ENCODE data around the gene SPATA20. TPM values are rescaled to one million over a fixed set of nuclear protein-coding genes. Genes with fewer than 3 reads are reported as not detected.

SPATA20 gene
- total RNA-seq, 8 experiments from 2014 or later, result 5.4 to 64.4 (median 25.4) TPM

- 60 to 90% (median 84%) methylated on average over 1 to 9 of the region's 16 CpGs; no CpG with 5 or more reads in 3 of the 10 experiments for WGBS, 10 experiments
- ATAC-seq (replicated peaks in 6 of 8), result no peak
- peaks cover 23% of the 10 kb centered on the region in 2 donors for H3K4me1 ChIP-seq (replicated peaks in 1 of 2)
- H3K27ac ChIP-seq, result no peak overlapping the region
- H3K4me3 ChIP-seq, result no peak overlapping the region
- in situ Hi-C loops (cut with MboI; ENCODE audit: low pct_unique_long_range_greater_than_20kb in 2 of 9, low sequenced_read_pairs in 9 of 9, unreplicated experiment in 9 of 9), result no loop called here
Measured at GRCh38 chr17:50578173-50578572, 31.2 kb downstream of the SPATA20 start.

GRCh38 chr17:50579399-50579798 lies 32.4 kb downstream of the SPATA20 start:
- H3K4me1 ChIP-seq (replicated peaks in 1 of 2), result peaks cover 35 to 36% of the 10 kb centered on the region in 2 donors
- no peak overlapping the region for H3K27ac ChIP-seq
- 20 to 100% (median 61%) methylated on average over 1 to 6 of the region's 7 CpGs; no CpG with 5 or more reads in 2 of the 10 experiments for WGBS, 10 experiments
- no peak overlapping the region for H3K4me3 ChIP-seq
- in situ Hi-C loops (cut with MboI; ENCODE audit: low pct_unique_long_range_greater_than_20kb in 2 of 9, low sequenced_read_pairs in 9 of 9, unreplicated experiment in 9 of 9), result no loop called here
- ATAC-seq (replicated peaks in 6 of 8), result no peak

- Histone ChIP-seq H3K4me1 (replicated peaks in 1 of 2) (peaks cover 45 to 48% of the 10 kb centered on the region in 2 donors), H3K4me3 (no peak overlapping the region), H3K27ac (no peak overlapping the region)
- in situ Hi-C loops (cut with MboI; ENCODE audit: low pct_unique_long_range_greater_than_20kb in 2 of 9, low sequenced_read_pairs in 9 of 9, unreplicated experiment in 9 of 9), result no loop called here
- peak in 1 of 8 experiments; percentile 6 for ATAC-seq (replicated peaks in 6 of 8)
- WGBS, 10 experiments, result 60 to 96% (median 87%) methylated on average over 1 to 3 of the region's 9 CpGs; no CpG with 5 or more reads in 7 of the 10 experiments
Measured at GRCh38 chr17:50580646-50581045, 33.7 kb downstream of the SPATA20 start.

DNA sequence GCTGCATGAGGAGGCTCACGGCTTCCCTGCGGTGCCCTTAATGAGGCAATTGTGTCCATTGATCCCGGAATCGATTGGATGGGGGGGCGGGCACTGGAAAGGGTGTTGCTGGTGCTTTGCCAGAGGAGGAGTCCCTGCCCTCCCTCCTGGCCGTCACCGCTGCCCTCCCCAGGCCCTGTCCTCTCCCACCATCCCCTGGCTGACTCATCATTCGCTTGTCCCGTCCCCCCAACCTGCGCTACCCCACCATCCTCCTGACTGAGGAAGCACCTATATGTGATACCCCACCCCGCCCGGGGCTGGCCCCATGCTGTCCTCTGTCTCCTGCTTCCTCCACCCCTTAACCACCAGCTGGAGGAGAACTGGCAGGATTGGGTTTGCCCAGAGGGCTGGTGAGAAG lies 34.3 kb downstream of the SPATA20 start:
- peaks cover 52 to 55% of the 10 kb centered on the region in 2 donors for H3K4me1 ChIP-seq (replicated peaks in 1 of 2)
- no peak overlapping the region for H3K4me3 ChIP-seq
- no peak for ATAC-seq (replicated peaks in 6 of 8)
- in situ Hi-C loops (cut with MboI; ENCODE audit: low pct_unique_long_range_greater_than_20kb in 2 of 9, low sequenced_read_pairs in 9 of 9, unreplicated experiment in 9 of 9), result no loop called here
- no peak overlapping the region for H3K27ac ChIP-seq
- 90% methylated on average over 2 of the region's 12 CpGs; no CpG with 5 or more reads in 9 of the 10 experiments for WGBS, 10 experiments

DNA sequence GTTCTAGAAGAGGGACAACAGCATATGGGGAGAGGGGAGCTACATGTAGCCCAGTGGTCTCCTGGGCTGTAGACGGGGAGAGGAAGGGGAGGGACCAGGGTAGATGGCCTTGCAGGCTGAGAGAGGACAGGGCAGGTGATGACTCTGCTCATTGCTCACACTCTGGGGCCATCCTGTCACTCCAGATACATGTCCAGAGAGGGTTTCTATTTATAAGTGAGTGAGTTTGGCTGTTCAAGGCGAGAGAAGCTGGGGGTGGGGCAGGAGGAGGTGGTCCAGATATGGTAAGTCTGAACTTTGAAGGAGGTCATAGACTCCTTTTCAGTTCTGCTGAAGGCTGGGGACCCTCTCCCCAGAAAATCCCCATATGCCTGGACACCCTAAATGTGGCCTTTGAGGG lies 35.8 kb downstream of the SPATA20 start:
- peak in 3 of 8 experiments; percentile 21 to 37 (median 31) for ATAC-seq (replicated peaks in 6 of 8)
- Histone ChIP-seq H3K27ac (no peak overlapping the region), H3K4me1 (replicated peaks in 1 of 2) (peaks cover 59 to 60% of the 10 kb centered on the region in 2 donors), H3K4me3 (no peak overlapping the region)
- 60 to 83% methylated on average over 1 to 2 of the region's 2 CpGs; no CpG with 5 or more reads in 8 of the 10 experiments for WGBS, 10 experiments
- in situ Hi-C loops (cut with MboI; ENCODE audit: low pct_unique_long_range_greater_than_20kb in 2 of 9, low sequenced_read_pairs in 9 of 9, unreplicated experiment in 9 of 9), result no loop called here

- ATAC-seq (replicated peaks in 6 of 8), result peak in 6 of 8 experiments; percentile 46 to 90 (median 85)
- in situ Hi-C loops (cut with MboI; ENCODE audit: low pct_unique_long_range_greater_than_20kb in 2 of 9, low sequenced_read_pairs in 9 of 9, unreplicated experiment in 9 of 9), result no loop called here
- Histone ChIP-seq H3K27ac (no peak overlapping the region), H3K4me3 (no peak overlapping the region), H3K4me1 (replicated peaks in 1 of 2) (peaks cover 62 to 64% of the 10 kb centered on the region in 2 donors)
- WGBS, 10 experiments, result 80 to 100% methylated on average over 1 of the region's 7 CpGs; no CpG with 5 or more reads in 8 of the 10 experiments
Measured at GRCh38 chr17:50583641-50584040, 36.7 kb downstream of the SPATA20 start.

DNA sequence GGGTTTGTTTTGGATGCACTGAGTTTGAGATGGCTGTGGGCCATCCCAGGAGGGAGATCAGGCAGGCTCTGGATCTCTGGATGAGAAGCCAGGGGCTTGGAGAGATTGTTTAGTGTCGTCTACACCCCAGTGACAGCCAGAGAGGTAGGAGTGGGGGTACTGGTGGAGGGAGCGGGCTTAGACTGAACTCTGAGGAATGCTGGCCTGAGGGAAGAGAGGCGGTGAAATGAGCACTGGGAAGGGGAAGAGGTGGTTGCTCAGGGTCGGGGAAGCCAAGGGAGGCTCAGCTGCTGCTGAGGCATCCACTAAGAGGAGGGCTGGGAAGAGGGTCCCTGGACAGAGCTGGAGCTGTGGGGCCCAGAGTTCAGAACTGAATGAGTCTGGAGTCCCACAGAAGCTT lies 37.1 kb downstream of the SPATA20 start:
- no peak overlapping the region for H3K4me3 ChIP-seq
- peaks cover 64 to 68% of the 10 kb centered on the region in 2 donors for H3K4me1 ChIP-seq (replicated peaks in 1 of 2)
- no peak for ATAC-seq (replicated peaks in 6 of 8)
- WGBS, 10 experiments, result 20 to 100% (median 78%) methylated on average over 1 to 3 of the region's 4 CpGs; no CpG with 5 or more reads in 4 of the 10 experiments
- in situ Hi-C loops (cut with MboI; ENCODE audit: low pct_unique_long_range_greater_than_20kb in 2 of 9, low sequenced_read_pairs in 9 of 9, unreplicated experiment in 9 of 9), result no loop called here
- no peak overlapping the region for H3K27ac ChIP-seq

DNA sequence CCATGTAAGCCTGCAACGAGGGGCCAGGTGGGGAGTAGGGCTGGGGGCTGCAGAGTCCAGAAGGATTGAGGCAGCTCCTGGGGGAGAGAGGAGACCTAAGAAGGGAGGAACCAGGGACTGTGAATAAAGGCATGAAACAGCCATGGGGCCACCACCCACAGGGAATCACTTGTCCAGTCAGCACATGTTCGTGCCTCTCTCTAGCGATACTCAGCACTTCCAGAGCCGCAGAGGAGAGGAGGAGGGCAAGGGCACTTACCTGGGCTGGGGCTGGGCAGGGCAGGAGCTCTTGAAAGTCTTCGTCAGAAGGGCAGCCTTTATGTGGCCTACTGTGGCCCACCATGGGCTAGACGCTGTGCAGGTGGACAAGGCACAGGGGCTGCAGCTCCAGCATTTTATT lies 37.8 kb downstream of the SPATA20 start:
- in situ Hi-C loops (cut with MboI; ENCODE audit: low pct_unique_long_range_greater_than_20kb in 2 of 9, low sequenced_read_pairs in 9 of 9, unreplicated experiment in 9 of 9), result no loop called here
- ATAC-seq (replicated peaks in 6 of 8), result peak in 1 of 8 experiments; percentile 47
- Histone ChIP-seq H3K4me1 (replicated peaks in 1 of 2) (peaks cover 64 to 68% of the 10 kb centered on the region in 2 donors), H3K27ac (no peak overlapping the region), H3K4me3 (no peak overlapping the region)
- 40 to 89% (median 80%) methylated on average over 1 to 3 of the region's 6 CpGs; no CpG with 5 or more reads in 7 of the 10 experiments for WGBS, 10 experiments

GRCh38 chr17:50585346-50585745 lies 38.4 kb downstream of the SPATA20 start:
- in situ Hi-C loops (cut with MboI; ENCODE audit: low pct_unique_long_range_greater_than_20kb in 2 of 9, low sequenced_read_pairs in 9 of 9, unreplicated experiment in 9 of 9), result no loop called here
- Histone ChIP-seq H3K27ac (peak overlapping the region; percentile 51 to 75), H3K4me3 (no peak overlapping the region), H3K4me1 (replicated peaks in 1 of 2) (peaks cover 65 to 72% of the 10 kb centered on the region in 2 donors)
- no peak for ATAC-seq (replicated peaks in 6 of 8)
- WGBS, 10 experiments, result 29 to 80% methylated on average over 1 of the region's 4 CpGs; no CpG with 5 or more reads in 8 of the 10 experiments

DNA sequence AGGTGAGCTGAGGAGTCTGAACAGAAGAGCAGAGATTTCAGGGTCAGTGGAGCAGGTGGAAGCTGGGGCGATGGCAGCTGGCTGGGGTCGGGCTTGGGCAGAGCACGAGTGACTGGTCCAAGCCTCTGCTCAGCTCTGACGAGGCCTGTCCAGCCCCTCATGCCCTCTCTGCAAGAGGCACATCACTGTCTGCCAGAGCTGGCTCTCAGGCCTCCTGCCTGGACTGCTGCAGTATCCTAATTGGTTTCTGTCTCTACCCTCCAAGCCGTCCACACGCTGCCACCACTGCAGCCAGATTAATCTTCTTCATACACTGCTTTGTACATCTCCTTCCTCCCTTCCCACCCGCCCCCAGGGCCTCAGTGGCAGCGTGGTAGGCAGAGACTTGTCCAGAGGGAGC lies 38.9 kb downstream of the SPATA20 start:
- Histone ChIP-seq H3K4me1 (replicated peaks in 1 of 2) (peaks cover 62 to 66% of the 10 kb centered on the region in 2 donors), H3K4me3 (no peak overlapping the region), H3K27ac (peak overlapping the region; percentile 51 to 75)
- WGBS, 10 experiments, result 20 to 44% (median 34%) methylated on average over 2 to 7 of the region's 8 CpGs; no CpG with 5 or more reads in 7 of the 10 experiments
- in situ Hi-C loops (cut with MboI; ENCODE audit: low pct_unique_long_range_greater_than_20kb in 2 of 9, low sequenced_read_pairs in 9 of 9, unreplicated experiment in 9 of 9), result no loop called here
- peak in 3 of 8 experiments; percentile 51 to 54 (median 52) for ATAC-seq (replicated peaks in 6 of 8)

GRCh38 chr17:50586421-50587247 lies 39.7 kb downstream of the SPATA20 start:
- Histone ChIP-seq H3K4me3 (no peak overlapping the region), H3K27ac (peak overlapping the region; percentile 51 to 75), H3K4me1 (replicated peaks in 1 of 2) (peaks cover 62 to 66% of the 10 kb centered on the region in 2 donors)
- WGBS, 10 experiments, result 51 to 100% (median 80%) methylated on average over 1 to 6 of the region's 9 CpGs; no CpG with 5 or more reads in 4 of the 10 experiments
- in situ Hi-C loops (cut with MboI; ENCODE audit: low pct_unique_long_range_greater_than_20kb in 2 of 9, low sequenced_read_pairs in 9 of 9, unreplicated experiment in 9 of 9), result no loop called here
- ATAC-seq (replicated peaks in 6 of 8), result peak in 1 of 8 experiments; percentile 0

GRCh38 chr17:50587571-50587970 lies 40.6 kb downstream of the SPATA20 start:
- Histone ChIP-seq H3K4me3 (no peak overlapping the region), H3K4me1 (replicated peaks in 1 of 2) (peaks cover 69 to 70% of the 10 kb centered on the region in 2 donors), H3K27ac (no peak overlapping the region)
- WGBS, 10 experiments, result 54 to 100% (median 92%) methylated on average over 1 to 9 of the region's 9 CpGs; no CpG with 5 or more reads in 2 of the 10 experiments
- no peak for ATAC-seq (replicated peaks in 6 of 8)
- in situ Hi-C loops (cut with MboI; ENCODE audit: low pct_unique_long_range_greater_than_20kb in 2 of 9, low sequenced_read_pairs in 9 of 9, unreplicated experiment in 9 of 9), result no loop called here

DNA sequence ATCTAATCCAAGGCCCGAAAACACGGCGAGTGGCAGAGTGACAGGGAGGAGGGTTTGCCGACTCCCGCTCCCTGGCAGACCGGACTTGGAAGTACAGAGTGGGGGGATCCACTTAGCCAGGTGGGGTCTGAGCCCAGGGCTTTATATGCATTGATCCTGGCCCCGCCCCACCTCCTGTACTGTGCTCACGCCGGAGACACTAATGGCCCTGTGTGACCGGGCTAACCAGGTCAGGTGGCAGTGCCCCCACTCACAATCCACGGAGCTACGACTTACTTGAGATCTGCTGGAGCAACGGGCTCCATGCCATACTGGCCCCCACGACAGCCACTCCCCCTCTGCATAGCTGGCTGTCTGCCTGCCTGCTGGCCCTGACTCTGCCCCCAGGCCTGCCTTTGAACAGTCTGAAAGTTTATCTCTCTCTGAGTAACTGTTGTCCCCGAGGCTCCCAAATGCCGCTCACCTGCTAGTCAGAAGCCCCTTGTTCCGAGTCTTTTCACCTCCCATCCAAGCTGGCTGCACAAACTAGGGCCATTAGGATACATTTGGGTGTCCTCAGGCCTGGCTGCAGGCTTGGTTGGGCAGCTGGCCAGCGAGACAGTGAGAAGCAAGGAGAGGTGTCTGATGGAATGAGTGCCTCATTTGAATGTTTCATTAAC lies 41.5 kb downstream of the SPATA20 start:
- Histone ChIP-seq H3K27ac (no peak overlapping the region), H3K4me1 (replicated peaks in 1 of 2) (peaks cover 70 to 72% of the 10 kb centered on the region in 2 donors), H3K4me3 (no peak overlapping the region)
- ATAC-seq (replicated peaks in 6 of 8), result peak in 4 of 8 experiments; percentile 2 to 64 (median 46)
- in situ Hi-C loops (cut with MboI; ENCODE audit: low pct_unique_long_range_greater_than_20kb in 2 of 9, low sequenced_read_pairs in 9 of 9, unreplicated experiment in 9 of 9), result no loop called here
- WGBS, 10 experiments, result 33 to 100% (median 65%) methylated on average over 1 to 5 of the region's 18 CpGs; no CpG with 5 or more reads in 4 of the 10 experiments
